ENCODE results near the gene VSX2.

DNA sequence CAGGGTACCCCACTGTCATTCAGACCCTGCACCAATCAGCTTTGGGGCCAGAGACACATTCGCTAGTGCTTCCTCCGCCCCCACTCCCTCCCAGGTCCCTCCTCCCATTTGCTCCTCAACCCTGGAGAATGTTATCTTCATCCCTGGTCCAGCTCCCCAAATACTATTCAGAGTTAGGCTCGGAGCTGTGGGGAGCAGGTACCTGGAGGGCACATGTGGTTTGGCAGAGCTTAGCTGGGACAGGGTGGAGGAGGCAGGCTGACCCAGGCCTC lies 19.5 kb downstream of the VSX2 start:
- TF ChIP-seq, protein P1, sequence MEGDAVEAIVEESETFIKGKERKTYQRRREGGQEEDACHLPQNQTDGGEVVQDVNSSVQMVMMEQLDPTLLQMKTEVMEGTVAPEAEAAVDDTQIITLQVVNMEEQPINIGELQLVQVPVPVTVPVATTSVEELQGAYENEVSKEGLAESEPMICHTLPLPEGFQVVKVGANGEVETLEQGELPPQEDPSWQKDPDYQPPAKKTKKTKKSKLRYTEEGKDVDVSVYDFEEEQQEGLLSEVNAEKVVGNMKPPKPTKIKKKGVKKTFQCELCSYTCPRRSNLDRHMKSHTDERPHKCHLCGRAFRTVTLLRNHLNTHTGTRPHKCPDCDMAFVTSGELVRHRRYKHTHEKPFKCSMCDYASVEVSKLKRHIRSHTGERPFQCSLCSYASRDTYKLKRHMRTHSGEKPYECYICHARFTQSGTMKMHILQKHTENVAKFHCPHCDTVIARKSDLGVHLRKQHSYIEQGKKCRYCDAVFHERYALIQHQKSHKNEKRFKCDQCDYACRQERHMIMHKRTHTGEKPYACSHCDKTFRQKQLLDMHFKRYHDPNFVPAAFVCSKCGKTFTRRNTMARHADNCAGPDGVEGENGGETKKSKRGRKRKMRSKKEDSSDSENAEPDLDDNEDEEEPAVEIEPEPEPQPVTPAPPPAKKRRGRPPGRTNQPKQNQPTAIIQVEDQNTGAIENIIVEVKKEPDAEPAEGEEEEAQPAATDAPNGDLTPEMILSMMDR (IDR thresholded peaks at IDR 0.05), result no peak
- TF ChIP-seq POLR2A (IDR thresholded peaks at IDR 0.05) (no peak), POLR2AphosphoS5 (IDR thresholded peaks at IDR 0.05) (no peak), EP300 (IDR thresholded peaks at IDR 0.05) (no peak)
